Stimulated activated naive CD8-positive, alpha-beta T cell treated with anti-CD3 and anti-CD28 coated beads, Interleukin-15, amount 100 ng/mL, for 72 hours (primary cell): ENCODE data around the gene DDX25.

Experiments
- ATAC-seq: fragments of 150-1000 bp; cut with Tn5 transposase; 2 replicates; pipeline ENCODE4 v1.10.0; 2021; ENCODE audit warnings: mild to moderate bottlenecking, moderate library complexity
- DNase-seq, 2 donors: peaks; one replicate each; pipeline ENCODE4 v3.0.0; 2021 to 2022
- H3K27ac Mint-ChIP-seq, 2 donors: one replicate each; pipeline ENCODE4 v1.8.0; 2022; ENCODE audit warnings: mild to moderate bottlenecking in 2 of 2, mixed read lengths in 2 of 2, moderate library complexity in 2 of 2
- H3K27me3 Mint-ChIP-seq: one replicate; pipeline ENCODE4 v1.8.0; 2022; ENCODE audit warnings: mixed read lengths
- H3K4me1 Mint-ChIP-seq: one replicate; pipeline ENCODE4 v1.8.0; 2022; ENCODE audit warnings: mild to moderate bottlenecking, mixed read lengths
- H3K4me3 Mint-ChIP-seq, 2 donors: one replicate each; pipeline ENCODE4 v1.8.0; 2022; ENCODE audit warnings: mild to moderate bottlenecking in 2 of 2, mixed read lengths in 2 of 2, moderate library complexity in 1 of 2
- H3K9me3 Mint-ChIP-seq, 2 donors: one replicate each; pipeline ENCODE4 v1.8.0; 2022; ENCODE audit warnings: mixed read lengths in 2 of 2

Gene DDX25

GRCh38 chr11:125923633-125924032, 19.3 kb downstream of the DDX25 start:
- DNase-seq (no peak), ATAC-seq (no peak)
- no peaks in the 10 kb centered on the region for H3K4me1 Mint-ChIP-seq
- H3K27me3 Mint-ChIP-seq = peaks cover 10% of the 10 kb centered on the region
- H3K9me3 Mint-ChIP-seq = no peaks in the 10 kb centered on the region
- no peak overlapping the region for H3K27ac Mint-ChIP-seq
- H3K4me3 Mint-ChIP-seq = no peak overlapping the region

GRCh38 chr11:125924384-125925007, 20.2 kb downstream of the DDX25 start:
- DNase-seq = no peak
- H3K4me1 Mint-ChIP-seq = no peaks in the 10 kb centered on the region
- no peak overlapping the region for H3K27ac Mint-ChIP-seq

GRCh38 chr11:125925247-125925740, 21.0 kb downstream of the DDX25 start:
- H3K4me3 Mint-ChIP-seq = no peak overlapping the region
- H3K4me1 Mint-ChIP-seq = no peaks in the 10 kb centered on the region
- peaks cover 21% of the 10 kb centered on the region for H3K27me3 Mint-ChIP-seq
- DNase-seq = no peak
- H3K9me3 Mint-ChIP-seq = no peaks in the 10 kb centered on the region
- no peak overlapping the region for H3K27ac Mint-ChIP-seq
- no peak for ATAC-seq

More at GRCh38 chr11:125924384-125925007, 20.2 kb downstream of the DDX25 start:
- Mint-ChIP-seq H3K27me3 (peaks cover 16% of the 10 kb centered on the region), H3K9me3 (no peaks in the 10 kb centered on the region), H3K4me3 (no peak overlapping the region)
- ATAC-seq = no peak

GRCh38 chr11:125925804-125926203, 21.5 kb downstream of the DDX25 start:
- Mint-ChIP-seq H3K9me3 (no peaks in the 10 kb centered on the region), H3K27ac (no peak overlapping the region), H3K4me3 (no peak overlapping the region), H3K27me3 (peaks cover 21% of the 10 kb centered on the region), H3K4me1 (no peaks in the 10 kb centered on the region)
- no peak for DNase-seq
- ATAC-seq = no peak

- Mint-ChIP-seq H3K27me3 (peaks cover 21% of the 10 kb centered on the region), H3K27ac (no peak overlapping the region), H3K4me3 (no peak overlapping the region), H3K4me1 (no peaks in the 10 kb centered on the region), H3K9me3 (no peaks in the 10 kb centered on the region)
- no peak for ATAC-seq
- DNase-seq = no peak
These were observed 22.4 kb downstream of the DDX25 start for GRCh38 chr11:125926682-125927081.

GRCh38 chr11:125929445-125930075, 25.3 kb downstream of the DDX25 start:
- Mint-ChIP-seq H3K27me3 (peaks cover 21% of the 10 kb centered on the region), H3K4me3 (no peak overlapping the region), H3K9me3 (no peaks in the 10 kb centered on the region)

GRCh38 chr11:125930076-125930450, 25.8 kb downstream of the DDX25 start:
- DNase-seq (no peak), ATAC-seq (no peak)
- peaks cover 21% of the 10 kb centered on the region for H3K27me3 Mint-ChIP-seq
- H3K4me1 Mint-ChIP-seq = peaks cover 12% of the 10 kb centered on the region
- no peak overlapping the region for H3K4me3 Mint-ChIP-seq
- no peak overlapping the region for H3K27ac Mint-ChIP-seq
- no peaks in the 10 kb centered on the region for H3K9me3 Mint-ChIP-seq

More at GRCh38 chr11:125929445-125930075, 25.3 kb downstream of the DDX25 start:
- DNase-seq = no peak
- Mint-ChIP-seq H3K4me1 (peaks cover 12% of the 10 kb centered on the region), H3K27ac (no peak overlapping the region)
- ATAC-seq = no peak

GRCh38 chr11:125931116-125931515, 26.8 kb downstream of the DDX25 start:
- ATAC-seq = no peak
- no peak for DNase-seq
- Mint-ChIP-seq H3K27ac (no peak overlapping the region), H3K4me3 (no peak overlapping the region), H3K4me1 (peaks cover 12% of the 10 kb centered on the region), H3K9me3 (no peaks in the 10 kb centered on the region), H3K27me3 (peaks cover 21% of the 10 kb centered on the region)

- H3K9me3 Mint-ChIP-seq = no peaks in the 10 kb centered on the region
- H3K27ac Mint-ChIP-seq = no peak overlapping the region
- peaks cover 12% of the 10 kb centered on the region for H3K4me1 Mint-ChIP-seq
- H3K27me3 Mint-ChIP-seq = peaks cover 18% of the 10 kb centered on the region
- DNase-seq (no peak), ATAC-seq (no peak)
- H3K4me3 Mint-ChIP-seq = no peak overlapping the region
These were observed 27.4 kb downstream of the DDX25 start for GRCh38 chr11:125931668-125932067.

- Mint-ChIP-seq H3K27ac (no peak overlapping the region), H3K9me3 (no peaks in the 10 kb centered on the region), H3K4me3 (no peak overlapping the region), H3K27me3 (peaks cover 11% of the 10 kb centered on the region), H3K4me1 (peaks cover 12% of the 10 kb centered on the region)
- DNase-seq (no peak), ATAC-seq (no peak)
These were observed 28.0 kb downstream of the DDX25 start for GRCh38 chr11:125932301-125932700.

GRCh38 chr11:125933030-125933813, 28.9 kb downstream of the DDX25 start:
- peaks cover 13% of the 10 kb centered on the region for H3K4me1 Mint-ChIP-seq
- H3K27me3 Mint-ChIP-seq = peaks cover 11% of the 10 kb centered on the region
- no peak overlapping the region for H3K27ac Mint-ChIP-seq
- H3K9me3 Mint-ChIP-seq = no peaks in the 10 kb centered on the region
- H3K4me3 Mint-ChIP-seq = peak overlapping the region in 1 of 2 donors; percentile 36
- peak; percentile 19 to 38 for DNase-seq
- ATAC-seq = peak; percentile 87

- Mint-ChIP-seq H3K27ac (no peak overlapping the region), H3K4me3 (no peak overlapping the region), H3K27me3 (peaks cover 5% of the 10 kb centered on the region), H3K4me1 (peaks cover 21% of the 10 kb centered on the region), H3K9me3 (no peaks in the 10 kb centered on the region)
- DNase-seq (no peak), ATAC-seq (no peak)
These were observed 30.2 kb downstream of the DDX25 start for GRCh38 chr11:125934473-125934872.

- no peak for ATAC-seq
- Mint-ChIP-seq H3K9me3 (no peaks in the 10 kb centered on the region), H3K27me3 (no peaks in the 10 kb centered on the region), H3K4me1 (peaks cover 21% of the 10 kb centered on the region), H3K27ac (no peak overlapping the region), H3K4me3 (no peak overlapping the region)
- DNase-seq = no peak
These were observed 30.7 kb downstream of the DDX25 start for GRCh38 chr11:125935056-125935455.

- ATAC-seq = no peak
- no peaks in the 10 kb centered on the region for H3K9me3 Mint-ChIP-seq
- H3K4me3 Mint-ChIP-seq = no peak overlapping the region
- H3K4me1 Mint-ChIP-seq = peaks cover 21% of the 10 kb centered on the region
- no peak overlapping the region for H3K27ac Mint-ChIP-seq
- DNase-seq = no peak
- no peaks in the 10 kb centered on the region for H3K27me3 Mint-ChIP-seq
These were observed 31.4 kb downstream of the DDX25 start for GRCh38 chr11:125935618-125936199.

- ATAC-seq = no peak
- H3K27ac Mint-ChIP-seq = no peak overlapping the region
These were observed 34.1 kb downstream of the DDX25 start for GRCh38 chr11:125938418-125938817.

More at GRCh38 chr11:125938418-125938817, 34.1 kb downstream of the DDX25 start:
- no peak overlapping the region for H3K4me3 Mint-ChIP-seq
- H3K27me3 Mint-ChIP-seq = no peaks in the 10 kb centered on the region
- H3K9me3 Mint-ChIP-seq = no peaks in the 10 kb centered on the region
- peaks cover 19% of the 10 kb centered on the region for H3K4me1 Mint-ChIP-seq
- no peak for DNase-seq
